Adrenal gland (tissue), 5 donors: Measurements from ENCODE around the gene PTPRF.

ENCODE experiments used
- CTCF ChIP-seq, 6 experiments: fragments of 450-650 bp in 4 of 6; fragments of 200-600 bp in 2 of 6; sonication (generic) in 1 of 6; IDR thresholded peaks; 1 replicate in 5 of 6; 2 replicates in 1 of 6; pipeline versions ENCODE4 v1.5.1 to v1.8.0; 2016 to 2021; ENCODE audit warnings: antibody characterized with exemption in 6 of 6, mild to moderate bottlenecking in 2 of 6, moderate library complexity in 1 of 6
- POLR2A ChIP-seq, 2 donors: fragments of 450-650 bp; IDR thresholded peaks; one replicate each; pipeline ENCODE4 v1.6.1; 2017; ENCODE audit warnings: antibody characterized with exemption in 2 of 2, mild to moderate bottlenecking in 2 of 2, moderate library complexity in 1 of 2
- donor health status: DM: no; HTN: no; CAD: no.

GRCh38 chr1:43522776-43523480, 7.8 kb upstream of the PTPRF start:
- TF ChIP-seq CTCF (IDR thresholded peaks at IDR 0.05): no peak
- no peak for TF ChIP-seq POLR2A (IDR thresholded peaks at IDR 0.05)
